T-helper 17 cell (primary cell): ENCODE results near the gene NT5C. TPM values are rescaled to one million over a fixed set of nuclear protein-coding genes. Genes with fewer than 3 reads are reported as not detected.
"Not testable (repeated sequence)": the region's sequence is repeated elsewhere in the genome, so short reads cannot be mapped to it uniquely, and the experiment has no call there.

Experiments
- ATAC-seq: fragments of 150-1000 bp; cut with Tn5 transposase; 2 replicates; pipeline ENCODE4 v1.10.0; 2021; ENCODE audit warnings: mild to moderate bottlenecking, moderate library complexity
- DNase-seq, 3 donors: peaks; one replicate each; pipeline versions ENCODE4 v3.0.0 to v3.0.0-alpha.2; 2020 to 2021
- H3K9me3 ChIP-seq: one replicate; pipeline ENCODE4 v1.7.0; 2013; ENCODE audit warnings: low read length, mild to moderate bottlenecking; ENCODE audit not compliant: control insufficient read depth, poor library complexity, severe bottlenecking
- H3K27ac Mint-ChIP-seq: one replicate; pipeline ENCODE4 v1.8.0; 2022; ENCODE audit warnings: mild to moderate bottlenecking, moderate library complexity, mixed read lengths
- H3K27me3 Mint-ChIP-seq: one replicate; pipeline ENCODE4 v1.8.0; 2022; ENCODE audit warnings: mixed read lengths
- H3K36me3 Mint-ChIP-seq: one replicate; pipeline ENCODE4 v1.8.0; 2022; ENCODE audit warnings: low read depth, mixed read lengths
- H3K4me1 Mint-ChIP-seq: one replicate; pipeline ENCODE4 v1.8.0; 2022; ENCODE audit warnings: mild to moderate bottlenecking, mixed read lengths
- H3K4me3 Mint-ChIP-seq: one replicate; pipeline ENCODE4 v1.8.0; 2022; ENCODE audit warnings: mild to moderate bottlenecking, moderate library complexity, mixed read lengths
- total RNA-seq, 4 donors: library from RNA in 2 of 4; stranded (reverse) in 2 of 4; gene quantifications; one replicate each; pipeline ENCODE4 v1.2.3 and lab custom pipeline; 2022 to 2026

The NT5C gene
- total RNA-seq, 2 donors from 2014 or later, result 20.6 to 29.8 TPM

DNA sequence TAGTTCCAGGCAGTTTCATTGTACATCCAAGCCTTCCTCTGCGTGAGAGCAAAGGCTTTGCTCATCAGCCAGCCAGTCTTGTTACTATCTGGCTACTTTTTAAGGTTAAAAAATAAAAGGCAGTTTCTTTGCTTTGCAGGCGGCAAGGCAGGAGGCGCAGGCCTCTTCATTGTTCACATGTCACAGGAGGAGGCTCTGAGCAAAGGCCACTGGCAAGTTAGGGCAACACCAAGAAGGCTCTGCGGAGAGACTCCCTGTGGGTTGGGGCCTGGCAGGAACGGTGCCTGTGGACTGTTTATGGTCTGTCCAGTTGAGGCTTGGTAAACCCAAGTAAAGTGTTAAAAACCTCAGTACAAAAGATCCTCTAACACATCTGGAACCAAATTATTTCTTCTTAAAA is 3.9 kb upstream of the NT5C start:
- H3K9me3 ChIP-seq, result no peaks in the 10 kb centered on the region
- Mint-ChIP-seq H3K4me1 (peaks cover 8% of the 10 kb centered on the region), H3K27ac (peak overlapping the region; percentile 43), H3K4me3 (no peak overlapping the region), H3K27me3 (no peaks in the 10 kb centered on the region), H3K36me3 (no peaks in the 10 kb centered on the region)
- DNase-seq, result no peak
- no peak for ATAC-seq

DNA sequence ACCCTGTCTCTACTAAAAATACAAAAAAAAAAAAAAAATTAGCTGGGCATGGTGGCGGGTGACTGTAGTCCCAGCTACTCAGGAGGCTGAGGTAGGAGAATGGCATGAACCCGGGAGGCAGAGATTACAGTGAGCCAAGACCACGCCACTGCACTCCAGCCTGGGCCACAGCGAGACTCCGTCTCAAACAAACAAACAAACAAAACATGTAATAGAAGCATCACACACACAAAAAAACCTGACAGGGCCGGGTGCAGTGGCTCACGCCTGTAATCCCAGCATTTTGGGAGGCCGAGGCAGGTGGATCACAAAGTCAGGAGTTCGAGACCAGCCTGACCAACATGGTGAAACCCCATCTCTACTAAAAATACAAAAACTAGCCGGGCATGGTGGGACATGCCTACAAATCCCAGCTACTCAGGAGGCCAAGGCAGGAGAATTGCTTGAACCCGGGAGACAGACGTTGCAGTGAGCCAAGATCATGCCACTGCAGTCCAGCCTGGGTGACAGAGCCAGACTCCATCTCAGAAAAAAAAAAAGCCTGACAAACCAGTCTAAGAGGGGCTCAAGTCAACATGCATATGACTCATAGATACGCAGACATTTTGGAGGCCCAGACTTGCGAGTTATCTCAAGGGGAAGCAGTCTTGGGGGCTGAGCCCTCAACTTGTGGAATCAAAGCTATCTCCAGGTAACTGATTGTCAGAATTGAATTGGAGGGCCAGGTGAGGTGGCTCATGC is 2.2 kb upstream of the NT5C start:
- Mint-ChIP-seq H3K4me1 (peaks cover 11% of the 10 kb centered on the region), H3K27ac (peak overlapping the region; percentile 91)
- not testable (repeated sequence) for H3K27me3 Mint-ChIP-seq, ATAC-seq, DNase-seq, H3K9me3 ChIP-seq, H3K4me3 Mint-ChIP-seq, H3K36me3 Mint-ChIP-seq

- Mint-ChIP-seq H3K27me3 (no peaks in the 10 kb centered on the region), H3K36me3 (no peaks in the 10 kb centered on the region), H3K4me3 (no peak overlapping the region), H3K4me1 (peaks cover 13% of the 10 kb centered on the region), H3K27ac (peak overlapping the region; percentile 91)
- no peak for ATAC-seq
- no peaks in the 10 kb centered on the region for H3K9me3 ChIP-seq
- no peak for DNase-seq
Measured at GRCh38 chr17:75133001-75133400, 1.5 kb upstream of the NT5C start.

DNA sequence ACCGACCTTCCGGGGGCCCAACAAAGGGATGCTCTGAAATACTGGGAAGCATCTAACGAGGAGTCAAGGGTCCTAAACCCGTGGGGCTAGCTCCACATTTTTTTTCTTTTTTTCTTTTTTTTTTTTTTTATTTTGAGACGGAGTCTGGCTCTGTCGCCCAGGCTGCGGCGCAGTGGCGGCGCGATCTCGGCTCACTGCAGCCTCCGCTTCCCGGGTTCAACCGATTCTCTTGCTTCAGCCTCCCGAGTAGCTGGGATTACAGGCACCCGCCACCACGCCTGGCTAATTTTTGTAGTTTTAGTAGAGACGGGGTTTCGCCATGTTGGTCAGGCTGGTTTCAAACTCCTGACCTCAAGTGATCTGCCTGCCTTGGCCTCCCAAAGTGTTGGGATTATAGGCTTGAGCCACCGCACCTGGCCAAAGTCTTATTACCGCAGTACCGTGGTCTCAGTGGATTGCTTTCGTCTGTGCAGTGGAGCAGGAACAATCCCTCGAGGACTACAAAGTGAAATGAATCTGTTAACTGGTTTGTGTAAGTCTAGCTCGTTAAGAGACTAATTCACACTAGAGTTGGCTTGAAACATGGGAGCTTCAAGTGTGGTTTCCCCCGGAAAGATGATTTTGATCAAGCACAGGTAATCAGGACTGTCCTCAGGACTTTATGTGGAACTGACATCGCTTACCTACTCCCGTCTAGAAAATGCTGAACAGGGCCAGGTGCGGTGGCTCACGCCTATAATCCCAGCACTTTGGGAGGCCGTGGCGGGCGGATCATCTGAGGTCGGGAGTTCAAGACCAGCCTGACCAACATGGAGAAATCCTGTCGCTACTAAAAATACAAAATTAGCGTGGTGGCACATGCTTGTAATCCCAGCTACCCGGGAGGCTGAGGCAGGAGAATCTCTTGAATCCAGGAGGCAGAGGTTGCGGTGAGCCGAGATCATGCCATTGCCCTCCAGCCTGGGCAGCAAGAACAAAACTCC is 767 bp upstream of the NT5C start:
- H3K9me3 ChIP-seq, ATAC-seq, DNase-seq, H3K27me3 Mint-ChIP-seq, H3K36me3 Mint-ChIP-seq: not testable (repeated sequence)
- Mint-ChIP-seq H3K27ac (peak overlapping the region; percentile 91), H3K4me1 (peaks cover 13% of the 10 kb centered on the region), H3K4me3 (peak overlapping the region; percentile 87)

DNA sequence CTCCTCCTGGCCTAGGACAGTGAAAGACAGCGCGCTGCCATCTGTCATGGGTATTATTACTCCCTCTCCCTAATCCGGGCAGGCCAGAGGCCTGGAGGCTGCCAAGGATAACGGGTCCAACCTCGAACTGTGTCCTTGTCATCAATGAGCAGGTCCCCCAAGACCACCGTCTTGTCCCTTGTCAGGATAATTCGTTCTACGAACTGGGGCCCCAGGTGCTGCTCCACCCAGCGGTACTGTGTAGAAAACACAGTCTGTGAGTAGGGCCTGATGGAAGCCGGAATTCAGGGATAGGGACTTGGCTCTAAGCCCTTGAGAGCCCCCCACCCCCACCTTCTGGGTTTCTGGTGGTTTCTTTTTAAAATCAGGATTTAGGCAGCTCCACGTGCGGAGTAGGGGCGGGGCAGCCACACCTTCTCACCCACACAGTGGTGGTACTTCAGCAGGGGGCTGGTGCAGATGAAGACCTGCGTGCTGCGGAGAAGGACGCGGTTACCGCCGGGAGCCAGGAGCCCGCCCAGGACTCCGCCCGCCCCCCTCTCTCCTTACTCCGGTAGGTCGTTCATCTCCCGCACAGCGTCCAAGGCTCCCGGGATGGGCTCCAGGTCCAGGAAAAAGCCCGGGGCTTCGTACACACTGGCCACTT is 787 bp downstream of the NT5C start:
- ATAC-seq (peak; percentile 72), DNase-seq (peak in 2 of 3 donors; percentile 28 to 32)
- H3K27me3 Mint-ChIP-seq, result no peaks in the 10 kb centered on the region
- H3K9me3 ChIP-seq, result no peaks in the 10 kb centered on the region
- H3K4me1 Mint-ChIP-seq, result peaks cover 17% of the 10 kb centered on the region
- peak overlapping the region; percentile 92 for H3K4me3 Mint-ChIP-seq
- peak overlapping the region; percentile 82 for H3K27ac Mint-ChIP-seq
- H3K36me3 Mint-ChIP-seq, result no peaks in the 10 kb centered on the region

DNA sequence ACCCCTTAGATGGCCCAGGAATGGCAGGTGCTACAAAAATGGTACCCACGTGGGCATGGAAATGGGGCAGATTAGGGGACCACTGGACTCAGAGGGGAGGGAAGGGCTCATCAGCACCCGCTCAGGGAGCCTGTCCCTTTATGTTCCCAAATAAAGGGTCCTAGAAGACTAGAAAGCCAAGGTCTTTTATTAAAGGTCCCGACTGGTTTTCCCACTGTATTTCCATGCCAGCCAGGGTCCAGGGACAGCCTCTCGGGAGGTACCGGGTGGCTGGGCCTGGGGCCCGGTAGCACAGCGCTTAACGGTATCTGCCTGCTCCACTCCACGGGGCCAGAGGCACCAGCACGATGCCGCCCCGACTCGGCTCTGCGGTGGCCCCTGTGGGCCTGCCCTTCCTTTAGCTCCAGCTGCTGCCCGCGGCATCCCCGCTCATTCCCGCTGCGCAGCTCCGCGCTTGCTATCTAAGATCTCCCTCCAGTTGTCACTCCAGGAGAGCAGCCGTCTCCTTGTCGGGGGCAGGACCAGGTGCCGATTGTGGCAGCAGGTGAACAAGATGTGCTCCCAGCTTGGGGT is 1.4 kb downstream of the NT5C start:
- H3K9me3 ChIP-seq, result no peaks in the 10 kb centered on the region
- no peaks in the 10 kb centered on the region for H3K36me3 Mint-ChIP-seq
- H3K4me3 Mint-ChIP-seq, result peak overlapping the region; percentile 92
- no peaks in the 10 kb centered on the region for H3K27me3 Mint-ChIP-seq
- ATAC-seq (no peak), DNase-seq (no peak)
- peaks cover 21% of the 10 kb centered on the region for H3K4me1 Mint-ChIP-seq
- H3K27ac Mint-ChIP-seq, result peak overlapping the region; percentile 82

- Mint-ChIP-seq H3K27ac (peak overlapping the region; percentile 75), H3K27me3 (no peaks in the 10 kb centered on the region), H3K4me1 (peaks cover 22% of the 10 kb centered on the region), H3K36me3 (no peaks in the 10 kb centered on the region), H3K4me3 (no peak overlapping the region)
- ATAC-seq, result no peak
- no peaks in the 10 kb centered on the region for H3K9me3 ChIP-seq
- DNase-seq, result no peak
Measured at GRCh38 chr17:75129576-75129975, 2.0 kb downstream of the NT5C start.

DNA sequence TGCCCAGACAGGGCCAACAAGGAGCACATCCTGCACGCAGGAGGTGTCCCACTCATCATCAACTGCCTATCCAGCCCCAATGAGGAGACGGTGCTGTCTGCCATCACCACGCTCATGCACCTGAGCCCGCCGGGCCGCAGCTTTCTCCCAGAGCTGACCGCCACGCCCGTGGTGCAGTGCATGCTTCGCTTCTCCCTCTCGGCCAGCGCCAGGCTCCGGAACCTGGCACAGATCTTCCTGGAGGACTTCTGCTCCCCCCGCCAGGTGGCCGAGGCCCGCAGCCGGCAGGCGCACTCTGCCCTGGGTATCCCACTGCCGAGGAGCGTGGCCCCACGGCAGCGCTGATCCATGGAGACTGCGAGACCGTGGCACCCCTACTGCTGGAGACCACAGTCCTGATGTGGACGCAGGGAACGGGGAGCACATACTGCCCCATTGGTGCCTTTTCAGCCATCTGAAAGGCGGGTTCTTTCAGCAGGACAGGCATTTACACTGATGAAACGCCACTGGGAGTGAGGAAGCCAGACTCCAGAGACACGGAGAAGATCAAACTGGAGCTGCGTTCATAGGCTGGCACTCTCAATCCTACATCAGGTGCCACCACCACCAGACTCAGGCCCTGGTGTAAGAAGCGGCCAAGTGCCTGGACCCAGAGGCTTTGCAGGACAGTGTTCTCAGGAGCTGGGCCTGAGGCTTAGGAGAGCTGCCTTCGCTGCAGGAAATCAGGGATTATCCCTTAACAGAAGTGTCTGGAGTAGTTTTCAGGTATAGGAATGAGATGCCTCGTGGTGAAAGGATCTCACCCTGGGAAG is 2.6 kb downstream of the NT5C start:
- ATAC-seq, result no peak
- H3K4me3 Mint-ChIP-seq, result no peak overlapping the region
- peaks cover 26% of the 10 kb centered on the region for H3K4me1 Mint-ChIP-seq
- peaks cover 2% of the 10 kb centered on the region for H3K36me3 Mint-ChIP-seq
- H3K9me3 ChIP-seq, result no peaks in the 10 kb centered on the region
- H3K27ac Mint-ChIP-seq, result peak overlapping the region; percentile 75
- no peaks in the 10 kb centered on the region for H3K27me3 Mint-ChIP-seq
- no peak for DNase-seq

DNA sequence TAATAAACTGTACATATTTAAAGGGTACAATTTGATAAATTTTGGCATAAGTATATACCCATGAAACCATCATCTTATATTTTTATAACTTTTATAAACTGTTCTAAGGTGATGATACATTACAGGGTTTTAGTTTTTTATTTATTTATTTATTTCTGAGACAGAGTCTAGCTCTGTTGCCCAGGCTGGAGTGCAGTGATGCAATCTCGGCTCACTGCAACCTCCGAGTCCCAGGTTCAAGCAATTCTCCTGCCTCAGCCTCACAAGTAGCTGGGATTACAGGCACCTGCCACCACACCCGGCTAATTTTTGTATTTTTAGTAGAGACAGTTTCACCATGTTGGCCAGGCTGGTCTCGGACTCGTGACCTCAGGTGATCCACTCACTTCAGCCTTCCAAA is 3.6 kb downstream of the NT5C start:
- not testable (repeated sequence) for H3K27ac Mint-ChIP-seq, H3K27me3 Mint-ChIP-seq, H3K36me3 Mint-ChIP-seq, H3K9me3 ChIP-seq, ATAC-seq, DNase-seq, H3K4me3 Mint-ChIP-seq
- peaks cover 27% of the 10 kb centered on the region for H3K4me1 Mint-ChIP-seq

GRCh38 chr17:75126954-75127353 is 4.6 kb downstream of the NT5C start:
- ATAC-seq, result no peak
- peak overlapping the region; percentile 78 for H3K27ac Mint-ChIP-seq
- peaks cover 23% of the 10 kb centered on the region for H3K4me1 Mint-ChIP-seq

GRCh38 chr17:75125984-75126383 is 5.6 kb downstream of the NT5C start:
- no peaks in the 10 kb centered on the region for H3K27me3 Mint-ChIP-seq
- peaks cover 2% of the 10 kb centered on the region for H3K36me3 Mint-ChIP-seq
- ATAC-seq, result no peak
- peak overlapping the region; percentile 33 for H3K4me3 Mint-ChIP-seq
- no peak for DNase-seq
- peaks cover 26% of the 10 kb centered on the region for H3K4me1 Mint-ChIP-seq
- no peaks in the 10 kb centered on the region for H3K9me3 ChIP-seq
- peak overlapping the region; percentile 78 for H3K27ac Mint-ChIP-seq

More at GRCh38 chr17:75126954-75127353, 4.6 kb downstream of the NT5C start:
- no peak overlapping the region for H3K4me3 Mint-ChIP-seq
- peaks cover 2% of the 10 kb centered on the region for H3K36me3 Mint-ChIP-seq
- H3K27me3 Mint-ChIP-seq, result no peaks in the 10 kb centered on the region
- DNase-seq, result no peak
- no peaks in the 10 kb centered on the region for H3K9me3 ChIP-seq

DNA sequence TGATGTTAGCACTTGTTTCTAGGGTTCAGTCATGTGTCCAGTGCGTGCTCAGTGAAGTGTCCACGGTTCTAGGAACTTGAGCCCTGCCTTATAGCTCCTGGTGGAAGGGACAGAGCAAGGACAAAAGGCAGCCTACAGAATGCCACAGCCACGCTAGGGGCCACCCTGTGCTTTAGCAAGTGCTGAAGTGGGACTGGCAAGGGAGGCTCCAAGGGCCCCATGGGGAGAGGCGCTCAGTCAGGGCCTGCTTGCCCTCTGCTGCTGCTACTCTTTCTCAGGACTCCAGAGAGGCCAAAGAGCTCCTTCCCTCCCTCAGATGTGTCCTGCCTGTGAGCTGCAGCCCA is 6.8 kb downstream of the NT5C start:
- peak overlapping the region; percentile 78 for H3K27ac Mint-ChIP-seq
- peaks cover 7% of the 10 kb centered on the region for H3K36me3 Mint-ChIP-seq
- H3K4me3 Mint-ChIP-seq, result peak overlapping the region; percentile 52
- no peaks in the 10 kb centered on the region for H3K27me3 Mint-ChIP-seq
- H3K9me3 ChIP-seq, result no peaks in the 10 kb centered on the region
- ATAC-seq (peak; percentile 9), DNase-seq (no peak)
- peaks cover 24% of the 10 kb centered on the region for H3K4me1 Mint-ChIP-seq
